Activated CD8-positive, alpha-beta memory T cell treated with anti-CD3 and anti-CD28 coated beads, Interleukin-2, amount 50 U/mL, for 1 hour (primary cell): ENCODE data around the gene ZBTB2.
"Not testable (repeated sequence)": the region's sequence is repeated elsewhere in the genome, so short reads cannot be mapped to it uniquely, and the experiment has no call there.

ENCODE experiments used
- DNase-seq: peaks from one replicate; pipeline ENCODE4 v3.0.0-alpha.2; 2020; ENCODE audit errors: extremely low read depth

The ZBTB2 gene

DNA sequence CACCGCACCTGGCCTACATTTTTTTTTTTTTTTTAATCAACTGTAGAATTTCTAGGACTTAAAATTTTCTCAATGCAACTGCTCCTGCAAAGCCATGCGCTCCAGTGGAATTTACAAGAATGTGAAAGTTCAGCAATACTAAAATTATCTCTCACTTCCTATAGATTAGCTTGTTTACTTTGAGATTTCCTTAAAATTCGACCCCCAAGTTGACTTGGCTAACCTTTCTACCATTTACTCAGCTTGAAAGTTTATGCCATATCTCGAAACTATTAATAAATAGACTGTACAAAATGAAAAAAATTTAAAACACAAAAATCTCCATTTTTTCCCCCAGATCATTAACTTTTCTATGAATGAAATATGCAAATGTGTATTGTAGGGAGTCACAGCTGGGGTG, 64.3 kb downstream of the ZBTB2 start:
- no peak for DNase-seq

DNA sequence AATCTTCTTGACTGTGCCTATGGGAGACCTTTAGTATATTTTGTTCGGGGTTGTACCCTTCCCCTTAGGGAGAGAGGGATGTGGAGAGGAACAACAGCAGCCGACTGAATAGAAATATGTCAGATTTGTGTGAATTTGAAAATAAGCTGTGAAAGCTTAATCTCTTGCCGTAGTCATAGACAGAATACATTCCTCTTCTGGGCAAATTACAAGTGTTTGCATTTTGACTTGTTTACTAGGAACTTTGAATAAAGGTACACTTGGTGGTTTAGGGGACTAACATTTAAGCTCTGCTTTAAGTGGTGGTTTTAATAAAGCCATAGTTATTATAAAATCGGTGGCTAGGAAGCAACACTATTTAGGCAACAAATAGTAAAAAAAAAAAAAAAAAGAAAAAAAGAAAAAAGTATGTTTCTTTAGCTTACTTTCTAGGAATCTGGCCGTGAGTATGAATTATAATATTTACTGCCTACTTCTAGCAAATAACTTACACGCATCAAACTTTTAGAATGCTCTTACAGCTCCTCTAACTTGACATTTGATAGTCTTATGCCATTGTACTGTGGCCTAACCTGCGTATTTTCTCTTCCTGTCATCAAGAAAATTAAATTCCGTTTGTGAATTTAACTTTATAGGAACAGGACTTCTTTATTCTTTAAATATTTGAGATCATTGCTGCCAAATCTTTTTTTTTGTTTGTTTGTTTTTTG, 65.1 kb downstream of the ZBTB2 start:
- DNase-seq: no peak

DNA sequence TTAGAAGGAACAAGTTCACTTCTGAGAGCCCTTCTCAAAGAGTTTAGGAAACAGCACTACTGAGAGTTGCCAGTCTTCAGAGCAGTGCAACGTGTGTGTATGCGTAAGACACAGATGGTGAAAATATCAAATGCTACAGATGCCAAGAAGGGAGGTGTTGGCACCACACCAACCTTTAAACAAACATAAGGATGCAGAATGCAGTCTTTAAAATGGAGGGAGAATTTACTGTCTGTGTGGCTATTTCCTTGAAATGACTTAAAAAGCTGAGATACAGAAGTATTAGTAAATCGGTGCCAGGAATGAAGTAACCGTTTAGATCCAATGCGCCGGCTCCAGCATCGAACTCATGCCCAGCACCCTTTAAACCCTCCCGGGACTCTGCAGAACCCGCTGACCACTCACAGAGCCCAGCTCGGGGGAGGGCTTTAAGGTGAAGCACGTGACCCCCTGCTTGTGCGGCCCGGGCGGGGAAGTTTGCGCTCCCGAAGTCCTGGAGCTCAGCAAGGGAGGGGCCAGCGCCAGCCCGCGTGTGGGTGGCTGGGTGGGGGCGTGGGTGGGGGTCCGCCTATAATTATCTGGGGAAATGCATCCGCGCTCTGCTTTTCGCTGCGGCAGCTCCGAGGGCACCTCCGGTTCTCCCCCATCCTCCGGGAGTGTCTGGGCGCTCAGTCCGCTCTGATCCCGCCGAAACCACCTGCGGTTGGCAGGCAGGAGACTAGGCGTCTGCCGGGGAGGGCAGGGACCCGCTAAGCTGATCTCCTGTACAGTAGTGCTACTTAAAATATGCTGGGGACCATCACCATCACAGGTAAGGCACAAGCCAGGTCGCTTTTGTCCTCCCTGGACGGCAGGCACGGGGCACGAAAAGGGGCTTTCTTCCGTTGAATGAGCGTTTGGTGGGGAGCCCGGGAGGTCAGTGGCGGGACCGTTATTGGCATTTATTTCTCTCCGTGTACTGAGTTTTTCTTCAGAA, 66.0 kb downstream of the ZBTB2 start:
- DNase-seq: no peak

DNA sequence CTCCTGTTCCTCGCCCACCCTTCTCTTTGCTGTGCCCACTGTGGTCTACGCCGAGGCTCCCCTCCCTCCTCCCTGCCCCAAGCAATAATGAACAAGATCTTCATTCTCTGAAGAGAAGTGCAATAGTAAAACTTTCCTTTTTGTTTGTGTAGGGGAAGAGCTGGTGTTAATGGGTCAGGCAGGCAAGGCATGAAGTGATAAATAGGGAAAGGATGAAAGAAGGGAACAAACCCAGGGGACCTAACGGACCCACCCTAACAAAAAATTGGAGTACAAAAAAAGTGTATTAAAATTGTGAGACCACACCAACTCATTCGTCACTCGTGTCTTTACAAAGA, 66.9 kb downstream of the ZBTB2 start:
- DNase-seq: no peak

DNA sequence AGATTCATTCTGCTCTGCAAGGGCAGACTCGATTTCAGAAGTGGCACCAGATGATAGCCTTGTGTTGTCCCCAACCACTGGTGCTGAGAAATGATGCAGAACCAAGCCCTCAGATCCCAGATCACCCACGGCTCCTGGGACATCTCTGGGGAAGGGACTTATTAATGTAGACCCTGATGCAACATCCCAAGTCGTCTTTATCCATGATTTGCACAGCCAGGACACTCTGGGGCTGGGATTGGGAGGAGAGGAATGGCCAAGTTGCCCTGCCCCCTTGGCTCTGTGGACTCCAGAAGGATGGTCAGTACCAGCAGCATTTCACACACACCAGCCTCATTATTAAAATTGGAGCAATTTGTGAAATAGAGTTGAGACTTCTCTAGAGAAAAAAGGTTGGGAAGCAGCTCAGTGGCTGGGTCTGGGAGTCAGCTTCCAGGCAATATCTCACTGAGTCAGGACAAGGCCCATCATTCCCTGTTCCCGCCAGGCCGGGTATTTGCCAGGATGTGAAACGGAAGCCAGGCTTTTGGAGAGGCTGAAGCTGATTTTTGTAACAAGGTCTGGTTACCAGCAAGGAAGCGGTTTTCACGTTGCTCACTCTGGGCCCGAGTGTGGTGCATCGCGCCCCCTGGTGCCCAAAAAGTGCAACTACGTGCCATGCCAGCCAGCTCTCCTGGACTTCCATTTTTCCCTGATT, 67.4 kb downstream of the ZBTB2 start:
- DNase-seq: peak; percentile 8

DNA sequence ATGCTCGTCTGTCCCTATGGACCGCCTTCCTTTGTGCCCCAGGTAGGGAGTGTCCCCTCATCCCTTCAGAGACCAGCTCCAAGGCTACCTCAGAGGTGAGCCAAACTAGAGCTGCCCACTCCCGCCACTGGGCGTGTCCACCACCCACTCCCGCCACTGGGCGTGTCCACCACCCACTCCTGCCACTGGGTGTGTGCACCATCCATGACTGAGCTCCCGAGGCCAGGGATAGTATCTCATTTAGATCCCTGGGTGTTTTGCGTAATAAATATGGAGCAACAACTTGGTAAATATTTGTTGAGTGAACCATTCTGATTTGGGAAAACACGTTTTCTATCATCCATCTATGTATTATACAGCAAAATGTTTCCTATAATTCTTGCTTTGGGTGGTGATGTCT, 68.8 kb downstream of the ZBTB2 start:
- DNase-seq: no peak

DNA sequence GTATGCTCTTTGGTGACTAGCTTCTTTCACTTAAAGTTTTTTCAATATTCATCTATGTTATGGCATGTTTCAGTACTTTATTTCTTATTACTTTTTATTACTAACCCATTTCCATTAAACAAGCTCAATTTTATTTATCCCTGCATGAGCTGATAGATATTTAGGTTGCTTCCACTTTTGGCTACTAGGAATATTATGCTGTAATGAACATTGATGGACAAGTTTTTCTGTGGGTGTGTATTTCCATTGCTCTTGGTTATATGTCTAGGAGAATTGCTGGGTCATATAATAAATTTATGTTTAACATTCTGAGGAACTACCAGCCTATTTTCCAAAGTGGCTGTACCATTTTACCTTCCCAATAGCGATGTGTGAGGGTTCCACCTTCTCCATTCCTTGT, 69.9 kb downstream of the ZBTB2 start:
- DNase-seq: no peak

DNA sequence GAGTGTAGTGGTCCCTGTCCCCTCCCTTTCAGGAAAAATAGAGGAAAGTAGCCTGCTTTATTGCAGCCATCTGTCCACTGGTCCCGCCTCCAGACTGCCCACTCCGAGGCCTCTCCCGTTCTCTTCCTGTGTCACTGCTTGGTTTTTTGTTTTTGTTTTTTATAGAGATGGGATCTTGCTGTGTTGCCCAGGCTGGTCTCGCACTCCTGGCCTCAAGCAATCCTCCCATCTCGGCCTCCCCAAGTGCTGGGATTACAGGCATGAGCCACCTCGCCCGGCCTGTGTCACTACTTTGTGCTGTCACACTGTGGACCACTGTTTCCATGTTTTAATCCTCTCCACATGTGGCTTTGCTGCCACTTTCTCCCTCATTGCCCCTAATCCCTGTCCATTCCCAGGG, 71.2 kb downstream of the ZBTB2 start:
- DNase-seq: no peak

DNA sequence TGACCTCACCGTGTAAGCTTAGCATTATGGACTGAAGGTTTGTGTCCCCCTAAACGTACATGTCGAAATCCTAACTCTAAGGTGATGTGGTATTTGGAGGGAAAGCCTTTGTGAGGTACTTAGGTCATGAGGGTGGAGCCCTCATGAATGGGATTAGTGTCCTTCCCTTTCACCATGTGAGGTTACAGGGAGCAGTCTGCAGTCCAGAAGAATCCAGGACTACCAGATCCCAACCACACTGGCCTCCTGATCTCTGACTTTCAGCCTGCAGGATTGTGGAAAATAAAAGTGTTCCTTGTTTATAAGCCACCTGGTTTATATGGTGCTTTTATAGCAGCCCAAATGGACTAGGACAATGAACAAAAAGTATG, 73.4 kb downstream of the ZBTB2 start:
- DNase-seq: no peak

DNA sequence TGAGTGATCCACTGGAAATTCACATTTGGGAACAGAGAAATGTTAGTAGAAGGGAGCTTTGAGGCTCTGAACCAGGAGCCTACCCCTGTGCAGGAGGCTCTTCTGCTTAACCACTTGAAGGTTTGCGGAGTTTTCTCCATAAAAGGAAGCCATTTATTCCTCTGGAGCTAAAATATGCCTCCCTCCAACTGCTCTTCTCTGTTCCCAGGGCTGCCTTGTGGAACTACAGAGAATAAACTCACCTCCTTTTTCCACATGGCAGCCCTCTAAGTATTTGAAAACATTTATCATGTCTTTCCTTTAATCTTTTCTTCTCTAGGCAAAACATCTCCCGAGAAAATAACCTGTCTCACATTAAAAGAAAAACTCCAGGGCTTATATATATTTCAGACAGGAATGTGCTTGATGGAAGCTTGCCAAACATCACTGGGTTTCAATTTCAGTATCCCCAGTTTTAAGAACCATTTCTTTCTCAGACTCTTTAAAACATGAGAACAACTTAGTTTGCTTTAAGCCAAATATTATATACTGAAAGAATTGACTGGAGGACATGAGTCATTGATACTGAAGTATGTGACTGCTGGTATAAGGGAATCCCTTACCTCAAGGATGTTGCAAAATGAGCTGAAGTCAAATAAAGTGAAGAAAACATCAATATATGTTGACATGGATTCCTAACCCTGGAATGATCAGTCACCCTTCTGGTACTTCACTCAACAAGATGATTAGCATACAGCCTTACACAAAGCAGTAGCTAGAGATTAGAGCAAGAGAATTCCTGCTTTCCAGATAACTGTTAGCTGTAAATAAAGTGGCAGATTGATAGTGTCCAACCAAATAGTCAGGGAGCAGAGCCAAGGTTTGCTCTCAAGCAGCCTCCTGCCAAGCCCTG, 74.0 kb downstream of the ZBTB2 start:
- no peak for DNase-seq

DNA sequence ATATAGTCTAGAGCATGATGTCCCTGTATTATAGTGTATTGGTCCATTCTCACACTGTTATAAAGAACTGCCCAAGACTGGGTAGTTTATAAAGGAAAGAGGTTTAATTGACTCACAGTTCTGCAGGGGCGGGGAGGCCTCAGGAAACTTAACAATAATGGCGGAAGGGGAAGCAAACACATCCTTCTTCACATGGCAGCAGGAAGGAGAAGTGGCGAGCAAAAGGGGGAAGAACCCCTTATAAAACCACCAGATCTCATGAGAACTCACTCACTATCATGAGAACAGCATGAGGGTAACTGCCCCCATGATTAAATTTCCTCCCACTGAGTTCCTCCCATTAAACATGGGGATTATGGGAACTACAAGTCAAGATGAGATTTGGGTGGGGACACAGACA, 75.7 kb downstream of the ZBTB2 start:
- not testable (repeated sequence) for DNase-seq
